ENCODE results near the gene FASTKD3. TPM values are rescaled to one million over a fixed set of nuclear protein-coding genes. Genes with fewer than 3 reads are reported as not detected.

Gene FASTKD3
- total RNA-seq, 2 donors from 2014 or later, result 5.4 to 6.8 TPM

- ATAC-seq (peak; percentile 7 to 20), DNase-seq (no peak)
- intact Hi-C loops (cut with DNase I), result loop anchor here in 1 of 2 donors (10.0 kb wide), 1 partner anchor 1088 kb away; no protein-coding TSS in a partner anchor
Observed at GRCh38 chr5:7852542-7852941, 16.3 kb downstream of the FASTKD3 start.

GRCh38 chr5:7851617-7852289 is 17.1 kb downstream of the FASTKD3 start:
- intact Hi-C loops (cut with DNase I), result loop anchor here in 1 of 2 donors (10.0 kb wide), 1 partner anchor 1087 kb away; no protein-coding TSS in a partner anchor
- no peak for ATAC-seq

GRCh38 chr5:7851240-7851592 is 17.6 kb downstream of the FASTKD3 start:
- intact Hi-C loops (cut with DNase I), result loop anchor here in 1 of 2 donors (10.0 kb wide), 1 partner anchor 1086 kb away; no protein-coding TSS in a partner anchor
- DNase-seq (no peak), ATAC-seq (no peak)

More at GRCh38 chr5:7851617-7852289, 17.1 kb downstream of the FASTKD3 start:
- DNase-seq, result no peak

- ATAC-seq (peak; percentile 74 to 85), DNase-seq (peak; percentile 62)
- intact Hi-C loops (cut with DNase I), result loop anchor here in 1 of 2 donors (10.0 kb wide), 1 partner anchor 1086 kb away; no protein-coding TSS in a partner anchor
Observed at GRCh38 chr5:7850395-7851239, 18.2 kb downstream of the FASTKD3 start, which contains the start of gene CFAP90. CFAP90 (minus strand) TSS chr5:7851133; CDS start chr5:7851021, 112 bp downstream.

- ATAC-seq (peak; percentile 46 to 48), DNase-seq (peak; percentile 26)
- intact Hi-C loops (cut with DNase I), result loop anchor here in 1 of 2 donors (10.0 kb wide), 1 partner anchor 1085 kb away; no protein-coding TSS in a partner anchor
Observed at GRCh38 chr5:7849681-7850394, 19.0 kb downstream of the FASTKD3 start.

- DNase-seq, result no peak
- ATAC-seq, result no peak
- intact Hi-C loops (cut with DNase I), result no loop called here
Observed at GRCh38 chr5:7848296-7848695, 20.5 kb downstream of the FASTKD3 start.

- no peak for ATAC-seq
- DNase-seq, result no peak
- intact Hi-C loops (cut with DNase I), result no loop called here
Observed at GRCh38 chr5:7846327-7846726, 22.5 kb downstream of the FASTKD3 start.

- DNase-seq (no peak), ATAC-seq (no peak)
- intact Hi-C loops (cut with DNase I), result no loop called here
Observed at GRCh38 chr5:7845557-7845956, 23.3 kb downstream of the FASTKD3 start.

GRCh38 chr5:7844901-7845300 is 23.9 kb downstream of the FASTKD3 start:
- intact Hi-C loops (cut with DNase I), result no loop called here
- DNase-seq (no peak), ATAC-seq (no peak)

- intact Hi-C loops (cut with DNase I), result no loop called here
- ATAC-seq (no peak), DNase-seq (no peak)
Observed at GRCh38 chr5:7842531-7842930, 26.3 kb downstream of the FASTKD3 start.

- DNase-seq (no peak), ATAC-seq (no peak)
Observed at GRCh38 chr5:7837403-7837802, 31.4 kb downstream of the FASTKD3 start.

GRCh38 chr5:7834982-7835381 is 33.8 kb downstream of the FASTKD3 start:
- intact Hi-C loops (cut with DNase I), result no loop called here
- no peak for DNase-seq
- ATAC-seq, result no peak

More at GRCh38 chr5:7837403-7837802, 31.4 kb downstream of the FASTKD3 start:
- intact Hi-C loops (cut with DNase I), result no loop called here

- ATAC-seq (peak; percentile 79 to 90), DNase-seq (peak; percentile 44)
- intact Hi-C loops (cut with DNase I), result no loop called here
Observed at GRCh38 chr5:7828269-7828668, 40.6 kb downstream of the FASTKD3 start.

GRCh38 chr5:7827610-7828009 is 41.2 kb downstream of the FASTKD3 start:
- intact Hi-C loops (cut with DNase I), result no loop called here
- no peak for ATAC-seq
- no peak for DNase-seq

GRCh38 chr5:7825630-7826029 is 43.2 kb downstream of the FASTKD3 start:
- intact Hi-C loops (cut with DNase I), result no loop called here
- no peak for ATAC-seq
- no peak for DNase-seq

- ATAC-seq, result no peak
- DNase-seq, result no peak
- intact Hi-C loops (cut with DNase I), result no loop called here
Observed at GRCh38 chr5:7824995-7825394, 43.8 kb downstream of the FASTKD3 start.

- DNase-seq (no peak), ATAC-seq (no peak)
- intact Hi-C loops (cut with DNase I), result no loop called here
Observed at GRCh38 chr5:7823594-7823993, 45.2 kb downstream of the FASTKD3 start.

GRCh38 chr5:7822449-7822848 is 46.4 kb downstream of the FASTKD3 start:
- intact Hi-C loops (cut with DNase I), result no loop called here
- DNase-seq, result no peak
- no peak for ATAC-seq

- intact Hi-C loops (cut with DNase I), result loop anchor here in 1 of 2 donors (5.0 kb wide), 1 partner anchor 1049 kb away; no protein-coding TSS in a partner anchor
- ATAC-seq (peak; percentile 24 to 29), DNase-seq (no peak)
Observed at GRCh38 chr5:7816535-7816901, 52.3 kb downstream of the FASTKD3 start.
